Kidney epithelial cell (primary cell): ENCODE results near the gene S100A4. TPM values are rescaled to one million over a fixed set of nuclear protein-coding genes. Genes with fewer than 3 reads are reported as not detected.

Experiments used
- DNase-seq: peaks from one replicate; pipeline ENCODE4 v3.0.0-alpha.2; 2010; ENCODE audit warnings: low read depth
- H3K27me3 ChIP-seq: 2 replicates; pipeline ENCODE4 v1.6.0; 2011; ENCODE audit warnings: low read length; ENCODE audit not compliant: control insufficient read depth, insufficient read depth
- H3K36me3 ChIP-seq: 2 replicates; pipeline ENCODE4 v1.5.1; 2011; ENCODE audit warnings: low read length; ENCODE audit not compliant: control insufficient read depth, insufficient read depth
- H3K4me3 ChIP-seq: 2 replicates; pipeline ENCODE4 v1.5.1; 2011; ENCODE audit warnings: low read depth, mild to moderate bottlenecking, control low read depth, low read length
- CTCF ChIP-seq: IDR thresholded peaks from 2 replicates; pipeline ENCODE4 v1.5.1; 2011; ENCODE audit warnings: mild to moderate bottlenecking, moderate library complexity, low read length, control low read depth, inconsistent platforms; ENCODE audit not compliant: insufficient read depth, poor library complexity, severe bottlenecking
- total RNA-seq: library from RNA; depleted of rRNA; stranded (reverse); fragments of >200 nt; gene quantifications from 2 replicates; pipeline ENCODE4 v1.2.3, GENCODE V29; 2015

Gene S100A4
- total RNA-seq, 1 donor from 2014 or later, result 7.1 TPM

- no peak for TF ChIP-seq CTCF
- Histone ChIP-seq H3K36me3 (no peaks in the 10 kb centered on the region), H3K4me3 (no peak overlapping the region), H3K27me3 (no peaks in the 10 kb centered on the region)
- no peak for DNase-seq
These were observed 5.4 kb upstream of the S100A4 start for GRCh38 chr1:153550827-153551500.

- Histone ChIP-seq H3K27me3 (no peaks in the 10 kb centered on the region), H3K36me3 (no peaks in the 10 kb centered on the region), H3K4me3 (no peak overlapping the region)
- no peak for DNase-seq
- no peak for TF ChIP-seq CTCF
These were observed 4.8 kb upstream of the S100A4 start for GRCh38 chr1:153550398-153550758.

- no peaks in the 10 kb centered on the region for H3K27me3 ChIP-seq
- TF ChIP-seq CTCF, result no peak
- no peak for DNase-seq
- no peak overlapping the region for H3K4me3 ChIP-seq
- H3K36me3 ChIP-seq, result no peaks in the 10 kb centered on the region
These were observed 4.3 kb upstream of the S100A4 start for GRCh38 chr1:153549741-153550397.

GRCh38 chr1:153548722-153549688, 3.4 kb upstream of the S100A4 start, which contains the start of gene S100A3:
TSS of gene S100A3 (minus strand) at chr1:153549258. CDS start at chr1:153548485, 773 bp downstream.
- H3K36me3 ChIP-seq, result no peaks in the 10 kb centered on the region
- H3K27me3 ChIP-seq, result no peaks in the 10 kb centered on the region
- DNase-seq, result peak; percentile 82
- TF ChIP-seq CTCF, result peak; percentile 26
- no peak within 1 kb of the TSS for H3K4me3 ChIP-seq

- no peak for TF ChIP-seq CTCF
- Histone ChIP-seq H3K27me3 (no peaks in the 10 kb centered on the region), H3K4me3 (no peak overlapping the region), H3K36me3 (no peaks in the 10 kb centered on the region)
- no peak for DNase-seq
These were observed 2.2 kb upstream of the S100A4 start for GRCh38 chr1:153547560-153548551.
